NT2/D1 (cell line): Measurements from ENCODE around the gene RBM44.

ENCODE experiments used
- SUZ12 ChIP-seq: IDR thresholded peaks from 2 replicates; pipeline ENCODE4 v1.6.1; 2011; ENCODE audit not compliant: insufficient read length, insufficient read depth; ENCODE audit errors: extremely low read depth
- YY1 ChIP-seq: IDR thresholded peaks from 2 replicates; pipeline ENCODE4 v1.6.1; 2011; ENCODE audit not compliant: insufficient read length, insufficient read depth
- ZNF274 ChIP-seq: IDR thresholded peaks from 2 replicates; pipeline ENCODE4 v1.6.1; 2011; ENCODE audit warnings: mild to moderate bottlenecking, low read depth, low read length

DNA sequence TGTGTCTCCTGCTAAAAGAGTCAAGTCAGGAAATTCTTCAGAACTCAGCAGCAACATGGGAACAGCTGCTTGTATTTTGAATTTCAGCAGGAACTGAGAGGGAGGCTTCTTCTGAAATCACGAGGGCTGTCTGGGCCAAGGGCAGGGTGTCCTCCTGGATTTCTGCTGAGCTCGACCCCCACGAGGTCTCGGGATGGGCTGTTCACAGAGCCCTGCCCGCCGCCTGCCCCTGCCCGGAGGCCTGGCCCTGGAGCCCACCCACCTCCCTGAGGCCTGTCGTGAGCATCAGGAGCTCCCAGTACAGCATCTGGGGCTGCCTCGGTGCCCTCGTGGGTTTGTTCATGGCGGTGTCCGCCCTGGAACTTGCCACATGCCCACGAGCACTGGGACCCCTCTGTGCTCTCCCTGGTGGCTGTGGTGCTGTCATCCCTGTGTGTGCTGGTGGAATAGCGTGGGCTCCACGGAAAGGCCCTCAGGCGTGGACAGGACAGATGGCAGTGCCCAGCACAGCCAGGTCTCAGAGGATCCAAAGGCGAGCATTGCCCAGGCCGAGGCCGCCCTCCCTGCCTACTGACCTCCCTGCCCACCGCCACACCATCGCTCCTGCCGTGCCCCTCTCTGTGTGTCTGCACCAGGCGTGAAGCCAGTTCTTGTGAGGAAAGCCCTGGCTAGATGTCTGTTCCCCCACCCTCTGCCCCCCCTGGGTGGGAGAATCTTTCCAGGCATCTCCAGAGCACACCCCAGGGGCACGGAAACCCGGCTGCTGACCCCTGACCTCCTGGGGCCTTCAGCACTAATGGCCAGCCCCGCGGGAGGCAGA lies 86.7 kb downstream of the RBM44 start:
- TF ChIP-seq YY1 = no peak
- TF ChIP-seq ZNF274 = no peak
- no peak for TF ChIP-seq SUZ12
